PC-9 (cell line): Measurements from ENCODE around the gene ADCY3. TPM values are rescaled to one million over a fixed set of nuclear protein-coding genes. Genes with fewer than 3 reads are reported as not detected.

Experiments used
- BruUV-seq: library from RNA; stranded (reverse); fragments of 400-500 nt; replicated peaks from 2 replicates; lab custom pipeline; 2021; lab: Mats Ljungman, UMichigan
- CTCF ChIA-PET: fragments of 300-600 bp; sonication (Branson Sonifier 250); formaldehyde crosslinking; loops from one replicate; lab custom pipeline; 2022; ENCODE audit warnings: antibody characterized with exemption; lab: Charles Lee
- POLR2A ChIA-PET: fragments of 300-600 bp; sonication (Branson Sonifier 250); formaldehyde crosslinking; loops from one replicate; lab custom pipeline; 2022; ENCODE audit warnings: antibody characterized with exemption; ENCODE audit not compliant: unreplicated experiment; lab: Charles Lee
- DNase-seq, 2 experiments: peaks; one replicate each; pipeline versions ENCODE4 v3.0.0 to v3.0.0-alpha.2; 2015 to 2022; ENCODE audit warnings: mixed read lengths in 1 of 2
- H2AFZ ChIP-seq: fragments of 200-600 bp; sonication (generic); 2 replicates; pipeline ENCODE4 v1.8.1; 2017; ENCODE audit warnings: antibody characterized with exemption
- H3F3A ChIP-seq: fragments of 200-600 bp; sonication (generic); 2 replicates; pipeline ENCODE4 v1.8.1; 2017; ENCODE audit warnings: antibody characterized with exemption, mild to moderate bottlenecking, low read depth; ENCODE audit not compliant: insufficient read depth
- H3K27ac ChIP-seq: fragments of 200-600 bp; sonication (generic); 2 replicates; pipeline ENCODE4 v1.6.1; 2016; ENCODE audit warnings: mixed run types
- H3K27me3 ChIP-seq: fragments of 200-600 bp; sonication (generic); 2 replicates; pipeline ENCODE4 v1.6.1; 2016; ENCODE audit warnings: low read depth, mixed run types; ENCODE audit not compliant: insufficient read depth
- H3K36me3 ChIP-seq: fragments of 200-600 bp; sonication (generic); 2 replicates; pipeline ENCODE4 v1.6.1; 2016; ENCODE audit warnings: low read depth, mixed run types
- H3K4me1 ChIP-seq: fragments of 200-600 bp; sonication (generic); replicated peaks from 2 replicates; pipeline ENCODE4 v1.6.1; 2016; ENCODE audit warnings: mixed run types; ENCODE audit not compliant: insufficient read depth
- H3K4me2 ChIP-seq: fragments of 200-600 bp; sonication (generic); 2 replicates; pipeline ENCODE4 v1.6.1; 2017; ENCODE audit warnings: mixed run types
- H3K4me3 ChIP-seq: fragments of 200-600 bp; sonication (generic); 2 replicates; pipeline ENCODE4 v1.6.1; 2016; ENCODE audit warnings: mixed run types
- H3K79me2 ChIP-seq: fragments of 200-600 bp; sonication (generic); 2 replicates; pipeline ENCODE4 v1.6.1; 2017; ENCODE audit warnings: low read depth, mixed run types
- H3K9me2 ChIP-seq: fragments of 200-600 bp; sonication (generic); 2 replicates; pipeline ENCODE4 v1.8.1; 2017; ENCODE audit warnings: mild to moderate bottlenecking; ENCODE audit not compliant: insufficient read depth
- H3K9me3 ChIP-seq: fragments of 200-600 bp; sonication (generic); 2 replicates; pipeline ENCODE4 v1.8.1; 2016; ENCODE audit warnings: low read depth; ENCODE audit not compliant: insufficient read depth
- H4K20me1 ChIP-seq: fragments of 200-600 bp; sonication (generic); 2 replicates; pipeline ENCODE4 v1.8.1; 2017; ENCODE audit not compliant: insufficient read depth
- CTCF ChIP-seq: fragments of 200-600 bp; sonication (generic); conservative IDR thresholded peaks from 2 replicates; pipeline ENCODE4 v1.6.1; 2017; ENCODE audit warnings: mixed run types, antibody characterized with exemption, mild to moderate bottlenecking, moderate library complexity
- EZH2 ChIP-seq: fragments of 200-600 bp; sonication (generic); IDR thresholded peaks from 2 replicates; pipeline ENCODE4 v1.8.0; 2017; ENCODE audit warnings: antibody characterized with exemption, low read depth
- intact Hi-C: fragments of 100-400 bp; cut with micrococcal nuclease; formaldehyde crosslinking; loops from one replicate; pipeline ENCODE4 v1.10.0; 2022; ENCODE audit not compliant: unreplicated experiment
- total RNA-seq: library from RNA; stranded (reverse); gene quantifications from 2 replicates; pipeline ENCODE4 v1.2.3, GENCODE V29; 2021

ADCY3 gene
- total RNA-seq, 1 experiment from 2014 or later, result 46.3 TPM

DNA sequence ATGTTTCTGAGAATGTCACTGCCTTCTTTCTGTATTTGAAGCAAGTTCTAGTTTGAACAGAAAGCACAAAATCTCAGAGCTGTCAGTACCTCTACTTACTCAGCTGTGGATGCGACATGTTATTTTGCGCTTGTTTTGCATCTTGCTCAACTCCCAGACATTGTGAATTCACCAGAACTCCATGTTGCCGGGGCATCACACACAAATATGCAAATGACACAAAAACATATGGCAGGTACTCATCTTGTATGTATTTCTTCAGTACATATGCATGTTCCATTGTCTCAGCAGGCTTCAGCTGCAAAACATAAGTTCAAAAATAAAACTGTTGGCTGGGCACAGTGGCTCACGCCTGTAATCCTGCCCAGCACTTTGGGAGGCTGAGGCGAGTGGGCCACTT, 30.8 kb downstream of the ADCY3 start:
- Histone ChIP-seq H3K36me3 (no peaks in the 10 kb centered on the region), H3K4me1 (no peaks in the 10 kb centered on the region), H3K9me2 (no peaks in the 10 kb centered on the region), H3K4me3 (no peak overlapping the region), H3K27me3 (no peaks in the 10 kb centered on the region), H3K4me2 (no peak overlapping the region), H4K20me1 (no peaks in the 10 kb centered on the region), H3F3A (no peaks in the 10 kb centered on the region), H3K79me2 (no peaks in the 10 kb centered on the region), H3K9me3 (peaks cover 4% of the 10 kb centered on the region; the same call in 1 of the 2 replicates), H2AFZ (no peak overlapping the region), H3K27ac (no peak overlapping the region)
- TF ChIP-seq CTCF (no peak), EZH2 (no peak)
- ChIA-PET CTCF (no interaction called here), POLR2A (no interaction called here)
- BruUV-seq, result no TSS peak
- no peak for DNase-seq
- intact Hi-C loops, result no loop called here

- intact Hi-C loops, result no loop called here
- no peak for TF ChIP-seq EZH2
- no peak for TF ChIP-seq CTCF
- H3K4me2 ChIP-seq, result no peak overlapping the region
- H3K4me3 ChIP-seq, result no peak overlapping the region
- H3K4me1 ChIP-seq, result 0 out of 2 replicates have a peak, but pooled peaks cover 5% of the 10 kb centered on the region
- no TSS peak for BruUV-seq
- 0 out of 2 replicates have a peak, but pooled peaks cover 4% of the 10 kb centered on the region for H3F3A ChIP-seq
- no peaks in the 10 kb centered on the region for H3K27me3 ChIP-seq
- no peaks in the 10 kb centered on the region for H4K20me1 ChIP-seq
- ChIA-PET CTCF (no interaction called here), POLR2A (no interaction called here)
- DNase-seq, result no peak
- H3K9me2 ChIP-seq, result no peaks in the 10 kb centered on the region
- H3K79me2 ChIP-seq, result no peaks in the 10 kb centered on the region
- H2AFZ ChIP-seq, result no peak overlapping the region
- no peaks in the 10 kb centered on the region for H3K36me3 ChIP-seq
- no peaks in the 10 kb centered on the region for H3K9me3 ChIP-seq
- H3K27ac ChIP-seq, result no peak overlapping the region
These were observed 31.9 kb downstream of the ADCY3 start for GRCh38 chr2:24888177-24888576.

GRCh38 chr2:24887307-24887874, 32.6 kb downstream of the ADCY3 start:
- H3K4me1 ChIP-seq, result 0 out of 2 replicates have a peak, but pooled peaks cover 5% of the 10 kb centered on the region
- no peaks in the 10 kb centered on the region for H3K79me2 ChIP-seq
- CTCF ChIA-PET, result no interaction called here
- no peak overlapping the region for H3K27ac ChIP-seq
- intact Hi-C loops, result no loop called here
- no peak for DNase-seq
- H2AFZ ChIP-seq, result no peak overlapping the region
- no peak for TF ChIP-seq EZH2
- no peak for TF ChIP-seq CTCF
- no peaks in the 10 kb centered on the region for H3K36me3 ChIP-seq
- POLR2A ChIA-PET, result no interaction called here
- H3F3A ChIP-seq, result 0 out of 2 replicates have a peak, but pooled peaks cover 4% of the 10 kb centered on the region
- H3K4me2 ChIP-seq, result no peak overlapping the region
- no peaks in the 10 kb centered on the region for H3K9me3 ChIP-seq
- H4K20me1 ChIP-seq, result no peaks in the 10 kb centered on the region
- H3K27me3 ChIP-seq, result no peaks in the 10 kb centered on the region
- no peaks in the 10 kb centered on the region for H3K9me2 ChIP-seq
- BruUV-seq, result no TSS peak
- no peak overlapping the region for H3K4me3 ChIP-seq
